HG02610 (cell line): Measurements from ENCODE around the gene CASS4.

Experiments
- ATAC-seq: cut with Tn5 transposase; IDR thresholded peaks from one replicate; pipeline ENCODE4 v1.9.1; 2021; ENCODE audit warnings: mild to moderate bottlenecking, moderate library complexity; ENCODE audit not compliant: unreplicated experiment

CASS4 gene

DNA sequence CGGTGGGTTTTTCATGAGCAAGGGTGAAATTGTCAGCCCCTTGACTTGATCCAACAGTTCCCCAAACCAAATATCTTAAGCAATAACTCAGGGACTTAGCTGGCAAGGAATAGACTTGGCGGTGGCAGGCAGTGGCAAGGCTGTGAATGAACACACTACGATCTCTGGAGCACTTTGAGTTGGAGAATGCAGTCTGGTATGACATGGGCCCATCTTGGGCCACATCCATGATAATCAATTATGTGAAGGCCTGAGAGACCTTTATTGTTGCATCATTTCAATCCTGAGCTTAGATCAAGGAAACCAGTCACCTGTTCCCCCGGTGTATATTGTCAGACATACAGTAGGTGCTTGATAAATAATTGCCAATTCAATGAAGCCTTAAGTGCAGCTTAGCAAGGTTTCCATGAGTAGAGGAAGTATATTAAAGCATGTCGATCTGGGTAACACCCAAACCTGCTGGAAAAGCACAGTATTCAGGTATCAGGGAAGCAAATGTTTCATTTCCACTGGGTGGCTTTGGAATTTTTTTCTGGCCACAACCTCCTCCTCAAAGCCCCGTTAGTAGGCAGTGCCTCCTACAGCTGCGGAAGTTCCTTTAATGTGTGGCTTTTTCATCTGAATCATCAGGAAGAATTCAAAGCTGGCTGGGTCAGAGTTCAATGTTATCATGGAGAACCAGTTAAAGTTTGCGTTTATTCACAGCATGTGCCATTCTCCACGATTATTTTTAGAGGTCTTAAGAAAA lies 10.2 kb downstream of the CASS4 start:
- ATAC-seq: no peak

DNA sequence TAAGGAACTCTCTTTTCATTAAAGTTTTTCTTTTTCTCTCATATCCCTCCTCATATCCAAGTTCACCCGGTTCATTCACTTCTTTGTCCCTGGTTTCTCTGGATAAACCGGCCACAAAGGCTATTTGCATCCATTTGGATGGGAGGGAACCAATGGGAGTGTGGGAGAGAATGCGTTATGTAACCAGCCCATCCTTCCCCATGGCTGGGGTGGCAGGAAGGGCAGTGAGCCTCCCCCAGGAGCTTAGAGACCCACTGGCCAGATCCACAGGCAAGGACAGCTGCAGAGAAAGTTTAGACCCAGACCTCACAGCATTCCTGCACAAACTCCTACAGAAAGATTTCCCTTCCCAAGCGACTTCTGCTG lies 10.7 kb downstream of the CASS4 start:
- no peak for ATAC-seq

DNA sequence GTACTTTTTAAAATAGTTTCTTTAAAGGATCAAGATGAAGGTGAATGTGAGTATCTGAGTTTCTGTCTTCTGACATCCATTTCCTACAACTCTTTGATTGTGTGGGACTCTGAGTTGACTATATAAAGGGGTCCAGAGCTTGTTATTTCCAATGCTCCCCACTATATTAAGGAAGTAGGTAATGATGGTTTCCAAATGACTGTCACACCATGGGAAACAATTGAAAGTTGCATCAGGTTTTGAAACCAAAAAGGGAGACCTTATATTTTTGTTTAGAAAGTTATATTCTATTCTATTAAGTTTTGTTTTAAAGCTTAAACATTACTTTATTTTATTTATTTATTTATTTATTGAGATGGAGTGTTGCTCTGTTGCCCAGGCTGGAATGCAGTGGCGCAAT lies 11.2 kb downstream of the CASS4 start:
- no peak for ATAC-seq

DNA sequence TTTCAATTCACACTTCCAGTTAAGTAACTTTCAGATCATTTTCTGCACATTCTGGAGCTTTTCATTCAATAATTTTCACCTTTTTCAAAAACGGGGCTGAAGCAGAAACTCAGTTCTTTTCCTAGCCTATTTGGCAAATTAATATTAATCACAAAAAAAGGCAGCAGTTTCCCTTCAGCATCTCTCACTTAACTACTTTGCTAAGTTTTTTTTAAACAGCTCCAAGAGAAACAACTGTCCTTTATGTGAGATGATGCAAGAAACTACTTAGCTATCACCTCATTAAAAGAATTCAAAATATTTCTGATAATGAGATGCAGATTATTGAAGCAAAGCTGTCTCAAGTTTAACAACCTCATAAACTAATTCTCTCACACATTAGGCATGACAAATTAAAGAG lies 11.8 kb downstream of the CASS4 start:
- no peak for ATAC-seq

DNA sequence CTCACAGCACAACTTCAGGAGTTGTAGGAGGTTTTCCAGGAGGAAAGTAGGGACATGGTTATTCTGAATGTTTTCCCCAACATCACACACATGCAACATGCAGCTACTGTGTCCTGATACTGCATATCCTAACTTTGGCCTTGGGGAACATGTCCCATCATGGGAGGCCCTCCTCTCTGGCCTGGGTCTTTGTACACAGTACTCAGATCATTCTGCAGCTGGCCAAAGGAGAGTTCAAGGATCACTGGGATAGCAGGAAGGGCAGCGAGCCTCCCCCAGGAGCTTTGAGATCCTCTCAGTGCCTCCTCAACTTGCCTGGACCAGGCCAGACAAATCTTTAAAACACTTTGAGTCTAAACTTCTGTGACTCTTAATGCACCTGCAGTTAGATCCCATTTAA lies 12.9 kb downstream of the CASS4 start:
- ATAC-seq: no peak

DNA sequence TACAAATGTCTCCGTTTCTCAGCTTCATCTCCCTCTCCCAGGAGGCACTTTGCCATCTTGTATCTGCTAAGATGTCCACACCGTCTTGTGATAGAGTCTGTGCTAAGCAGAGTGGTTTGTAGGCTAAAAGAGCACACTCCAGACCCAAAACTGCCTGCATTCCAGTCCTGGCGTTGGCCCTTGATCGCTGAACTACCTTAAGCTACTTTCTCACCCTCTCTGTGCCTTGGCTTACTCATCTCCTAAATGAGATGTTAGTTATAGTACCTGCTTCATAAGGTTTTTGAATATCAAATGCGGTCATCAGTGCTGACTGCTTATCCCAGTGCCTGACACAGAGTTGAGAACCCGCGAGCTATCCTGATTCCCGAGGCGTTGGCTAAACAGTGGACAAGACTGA lies 14.0 kb downstream of the CASS4 start:
- ATAC-seq: no peak

DNA sequence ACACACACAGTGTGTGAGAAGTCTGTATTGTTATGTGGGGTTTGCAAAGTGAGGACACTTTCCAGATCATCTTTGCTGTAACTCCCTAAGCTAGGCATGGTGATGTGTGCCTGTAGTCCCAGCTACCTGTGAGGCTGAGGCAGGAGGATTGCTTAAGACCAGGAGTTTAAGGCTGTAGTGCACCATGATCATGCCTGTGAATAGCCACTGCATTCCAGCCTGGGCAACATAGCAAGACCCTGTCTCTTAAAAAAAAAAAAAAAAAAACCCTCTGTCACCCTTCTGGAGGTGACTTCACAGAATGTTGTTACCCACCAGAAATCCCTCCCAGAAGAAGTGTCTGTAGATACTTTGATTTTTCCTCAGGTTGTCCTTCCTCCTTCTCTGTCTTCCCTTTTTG lies 14.9 kb downstream of the CASS4 start:
- ATAC-seq: no peak

DNA sequence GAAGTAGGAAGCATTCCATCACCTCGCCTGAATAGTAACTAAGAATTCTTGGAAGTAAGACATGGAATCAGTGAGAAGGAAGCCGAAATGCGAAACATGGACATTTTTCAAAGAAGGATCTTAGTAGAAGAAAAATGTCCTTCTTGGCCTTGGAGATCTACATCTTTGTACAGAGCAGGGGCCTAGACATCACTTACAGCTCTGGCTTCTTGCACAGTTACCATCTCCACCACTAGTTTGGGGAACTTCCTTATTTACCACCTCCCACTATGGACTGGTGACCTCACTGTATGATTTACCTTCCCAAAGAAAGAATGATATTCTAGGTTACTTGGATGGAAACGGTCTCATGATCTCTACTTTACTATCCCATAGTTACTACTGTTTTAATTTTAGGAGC lies 15.7 kb downstream of the CASS4 start:
- ATAC-seq: no peak

DNA sequence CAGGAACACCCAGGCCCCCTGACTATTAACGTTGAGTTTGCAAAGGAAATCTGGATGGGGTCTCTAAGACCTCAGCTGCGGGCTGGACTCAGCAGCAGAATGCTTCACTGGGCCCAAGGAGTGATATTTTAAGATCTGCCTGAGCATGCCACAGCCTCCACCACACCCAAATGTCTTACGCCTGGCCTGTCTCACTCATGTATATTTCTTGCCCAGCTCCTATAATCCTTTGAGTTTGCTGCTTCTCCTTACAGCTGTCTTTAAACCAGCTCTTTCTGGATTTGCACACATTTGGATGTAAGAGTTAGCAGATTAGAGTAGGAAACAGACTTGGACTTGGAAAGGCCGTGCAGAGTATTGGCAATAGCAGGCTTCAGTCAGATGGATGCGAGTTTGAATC lies 16.4 kb downstream of the CASS4 start:
- no peak for ATAC-seq

DNA sequence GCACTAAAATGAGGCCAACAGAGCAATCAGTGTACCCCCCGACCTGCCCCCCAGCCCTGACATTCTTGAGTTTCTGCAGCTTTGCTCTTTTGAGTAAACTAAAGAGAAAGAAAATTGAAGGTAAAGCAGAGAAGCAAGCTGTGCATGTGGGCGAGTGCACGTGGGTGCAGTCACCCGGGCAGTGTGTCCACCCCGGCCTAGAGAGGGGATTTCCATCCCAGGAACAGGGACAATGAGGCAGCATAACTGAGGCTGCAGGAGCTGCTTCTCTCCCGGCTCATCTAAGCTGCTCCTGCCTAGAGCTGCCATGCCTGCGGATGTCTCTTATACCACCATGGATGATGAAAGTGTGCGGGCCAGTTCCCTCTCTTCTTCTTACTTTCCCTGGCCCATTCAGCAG lies 16.8 kb downstream of the CASS4 start:
- no peak for ATAC-seq

DNA sequence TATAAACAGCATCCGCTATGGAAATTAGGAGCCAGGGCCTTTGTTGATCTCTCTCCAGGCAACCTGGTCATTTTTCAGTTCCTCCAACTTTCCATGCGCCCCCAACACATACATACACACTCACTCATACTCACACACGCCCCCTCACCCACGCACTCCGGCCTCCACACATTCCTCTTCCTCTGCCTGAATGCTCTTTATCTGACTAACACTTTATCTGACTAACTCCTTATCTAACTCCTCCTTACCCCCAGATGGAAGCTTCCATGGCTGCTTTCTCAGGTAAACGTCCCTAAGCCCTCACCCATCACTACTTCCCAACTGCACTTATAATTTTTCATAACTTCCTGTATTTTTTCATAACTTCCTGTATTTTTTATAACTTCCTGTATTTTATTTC lies 17.4 kb downstream of the CASS4 start:
- no peak for ATAC-seq

DNA sequence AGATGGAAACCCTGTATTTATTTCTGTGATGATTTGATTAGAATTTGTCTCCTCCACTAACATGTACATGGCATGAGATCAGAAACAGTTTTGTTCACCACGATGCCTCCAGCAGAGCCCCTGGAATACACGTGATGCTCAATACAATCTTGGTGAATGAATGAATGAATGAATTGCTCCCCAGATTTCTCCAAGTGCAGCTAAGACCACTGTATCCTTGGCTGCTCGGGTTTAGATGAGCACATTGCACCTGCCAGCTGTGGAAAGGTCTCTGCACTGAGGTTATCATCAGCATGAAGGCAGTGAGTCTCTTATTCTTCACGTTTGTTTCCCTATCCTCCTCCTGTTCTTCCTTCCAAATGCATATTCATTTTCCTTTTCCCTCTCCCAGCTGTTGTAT lies 17.9 kb downstream of the CASS4 start:
- no peak for ATAC-seq

DNA sequence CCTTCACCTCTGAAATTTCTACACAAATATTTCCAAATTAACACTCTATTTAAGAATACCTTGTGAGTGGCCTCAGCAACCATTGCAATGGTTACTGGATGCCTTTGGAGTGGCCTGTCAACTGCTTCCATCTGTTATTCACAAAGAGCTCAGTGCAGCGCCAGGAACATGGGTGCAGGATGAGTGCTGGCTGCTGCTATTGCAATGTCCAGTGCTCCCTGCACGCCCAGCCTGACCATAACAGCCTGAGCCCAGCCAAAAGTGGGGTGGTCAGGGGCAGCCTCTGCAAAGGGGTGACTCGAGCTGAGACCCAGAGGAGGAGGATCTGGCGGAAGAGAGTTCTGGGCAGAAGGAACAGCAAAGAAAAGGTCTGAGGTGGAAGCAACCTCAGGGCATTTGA lies 18.4 kb downstream of the CASS4 start:
- ATAC-seq: no peak

DNA sequence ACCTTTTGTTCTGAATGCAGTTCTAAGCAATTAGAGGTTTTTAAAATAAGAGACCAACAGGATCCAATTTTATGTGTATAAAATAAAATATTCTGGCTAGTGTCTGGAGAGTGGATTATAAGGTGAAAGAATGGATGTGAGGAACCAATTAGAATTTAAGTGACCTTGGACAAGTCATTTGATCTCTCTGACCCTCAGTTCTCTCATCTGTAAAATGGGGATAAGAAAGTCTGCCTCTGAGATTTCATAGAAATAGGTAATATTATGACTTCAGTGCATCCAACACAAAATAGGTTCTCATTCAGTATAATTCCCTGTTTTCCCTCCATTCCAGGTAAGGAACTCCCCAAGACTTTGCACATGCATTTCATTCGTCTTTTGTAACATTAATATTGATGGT lies 18.9 kb downstream of the CASS4 start:
- ATAC-seq: no peak

DNA sequence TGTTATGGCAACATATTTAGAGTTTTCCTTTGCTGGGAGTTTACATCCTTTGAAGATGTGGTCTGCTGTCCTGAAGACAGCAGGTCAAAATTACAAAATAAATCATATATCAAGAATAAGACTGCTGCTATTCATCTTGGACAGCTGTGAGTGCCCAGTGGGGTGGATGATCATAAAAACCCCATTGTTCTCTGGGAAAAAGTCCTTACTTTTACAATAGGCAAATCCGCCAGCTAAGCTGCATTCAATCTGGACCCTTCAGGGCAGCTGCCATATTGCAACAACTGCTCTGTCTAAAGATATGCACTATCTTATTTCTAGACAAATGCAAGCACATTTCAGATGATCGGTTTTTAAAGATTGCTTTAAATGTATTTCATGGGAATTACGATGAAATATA lies 19.4 kb downstream of the CASS4 start:
- no peak for ATAC-seq

DNA sequence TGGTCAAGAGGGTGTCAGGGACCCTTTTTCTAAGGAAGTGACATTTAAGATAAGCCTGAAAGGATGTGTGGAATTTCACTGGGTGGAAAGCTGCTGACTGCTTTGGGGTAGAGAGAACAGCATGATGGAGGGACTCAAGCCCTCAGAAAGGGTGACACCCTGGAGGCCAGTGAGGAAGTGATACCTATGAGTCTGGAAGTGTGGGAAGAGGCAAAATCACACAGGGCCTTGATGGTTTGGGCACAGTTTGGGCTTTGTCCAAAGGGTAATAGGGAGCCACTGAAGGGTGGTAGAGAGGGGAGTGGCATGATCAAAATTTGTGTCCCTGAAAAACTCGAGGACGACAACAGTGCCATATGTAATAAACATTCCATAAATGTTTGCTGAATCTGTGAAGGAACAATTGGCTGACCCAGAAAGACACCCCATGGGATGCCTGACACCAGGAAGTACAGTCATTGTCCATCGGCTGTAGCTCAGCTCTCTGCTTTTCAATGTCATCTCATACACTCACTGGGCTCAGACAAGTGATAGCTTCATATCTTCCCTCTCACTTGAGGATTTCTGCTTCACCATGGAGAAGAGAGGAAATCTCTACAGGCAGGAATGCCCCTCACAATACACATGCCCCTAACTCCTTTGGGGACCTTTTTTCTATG lies 21.3 kb downstream of the CASS4 start:
- ATAC-seq: no peak

DNA sequence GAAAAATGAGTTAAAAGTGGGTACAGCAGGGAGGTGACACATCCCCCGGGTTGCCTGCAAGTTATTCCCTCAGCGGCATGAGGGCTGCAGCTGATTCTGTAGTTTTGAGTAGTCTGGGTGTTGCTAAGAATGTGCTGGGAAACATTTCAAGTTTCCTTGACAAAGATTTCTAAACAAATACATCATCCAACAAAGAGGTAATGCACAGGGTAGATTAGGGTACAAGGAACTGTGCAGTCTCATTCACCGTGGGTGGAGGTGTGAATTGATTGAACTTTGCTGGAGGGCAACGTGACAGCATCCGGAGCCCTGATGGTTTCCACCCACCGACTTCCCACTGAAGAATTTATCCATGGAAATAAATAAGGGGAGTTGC lies 21.8 kb downstream of the CASS4 start:
- ATAC-seq: no peak

DNA sequence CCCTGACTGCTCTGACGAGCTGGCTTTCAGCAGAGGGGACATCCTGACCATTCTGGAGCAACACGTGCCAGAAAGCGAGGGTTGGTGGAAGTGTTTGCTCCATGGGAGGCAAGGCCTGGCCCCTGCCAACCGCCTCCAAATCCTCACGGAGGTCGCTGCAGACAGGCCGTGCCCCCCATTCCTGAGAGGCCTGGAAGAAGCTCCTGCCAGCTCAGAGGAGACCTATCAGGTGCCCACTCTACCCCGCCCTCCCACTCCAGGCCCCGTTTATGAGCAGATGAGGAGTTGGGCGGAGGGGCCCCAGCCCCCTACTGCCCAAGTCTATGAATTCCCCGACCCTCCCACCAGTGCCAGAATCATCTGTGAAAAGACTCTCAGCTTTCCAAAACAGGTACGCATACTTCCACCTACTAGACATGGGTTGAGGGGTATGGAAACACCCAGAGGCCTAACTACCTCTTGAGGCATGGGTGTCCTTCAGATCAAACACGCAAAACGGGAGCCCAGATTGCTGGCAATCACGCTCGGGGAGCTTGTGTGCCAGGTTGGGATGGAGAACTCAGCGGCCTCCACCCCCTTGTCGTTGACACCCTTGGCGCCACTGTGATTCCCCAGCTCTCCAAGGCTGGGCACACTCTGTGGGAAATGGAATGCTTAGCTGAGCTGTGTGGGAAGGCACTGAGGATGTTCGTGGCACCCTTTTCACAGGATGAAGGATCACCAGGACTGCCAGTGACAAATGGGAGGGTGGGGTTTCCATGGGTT lies 25.3 kb downstream of the CASS4 start:
- ATAC-seq: no peak

DNA sequence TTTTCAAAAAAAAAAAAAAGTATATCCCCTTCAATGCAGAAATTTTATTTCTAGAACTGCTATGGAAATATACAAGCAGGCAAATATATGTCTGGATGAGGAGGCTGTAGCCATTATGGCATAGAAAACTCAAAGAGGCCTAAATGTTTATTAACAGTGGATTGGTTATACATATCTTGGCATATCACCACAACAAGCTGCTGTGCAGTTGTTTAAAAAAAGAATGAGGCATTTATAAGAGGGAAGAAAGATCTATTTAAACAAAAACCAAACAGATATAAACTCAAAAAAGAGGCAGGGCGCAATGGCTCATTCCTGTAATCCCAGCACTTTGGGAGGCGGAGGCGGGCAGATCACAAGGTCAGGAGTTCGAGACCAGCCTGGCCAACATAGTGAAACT lies 26.2 kb downstream of the CASS4 start:
- ATAC-seq: no peak

DNA sequence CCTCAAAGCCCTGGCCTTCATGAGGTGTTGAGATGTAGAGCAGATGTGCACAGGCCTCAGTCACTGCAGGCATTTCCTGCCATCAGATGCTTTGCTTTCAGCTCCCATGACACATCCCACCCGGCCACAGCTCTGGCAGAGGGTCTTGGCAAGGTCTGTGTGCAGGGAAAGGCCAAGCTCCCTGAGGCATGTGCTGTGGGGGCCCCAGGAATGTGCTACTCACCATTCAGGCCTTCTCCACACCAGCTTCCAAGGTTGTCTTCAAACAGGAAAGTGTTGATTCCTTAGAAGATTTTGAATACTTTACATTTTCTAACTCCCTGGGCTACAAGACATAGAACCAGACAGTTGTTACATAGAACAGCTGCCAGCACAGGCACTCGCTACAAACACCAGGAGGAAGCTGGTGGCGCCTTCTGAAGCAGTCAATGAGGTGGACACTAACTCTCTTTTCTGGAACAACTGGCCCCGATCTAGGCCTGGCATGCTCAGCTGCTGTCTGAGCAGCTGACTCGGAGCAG lies 27.8 kb downstream of the CASS4 start:
- ATAC-seq: no peak

DNA sequence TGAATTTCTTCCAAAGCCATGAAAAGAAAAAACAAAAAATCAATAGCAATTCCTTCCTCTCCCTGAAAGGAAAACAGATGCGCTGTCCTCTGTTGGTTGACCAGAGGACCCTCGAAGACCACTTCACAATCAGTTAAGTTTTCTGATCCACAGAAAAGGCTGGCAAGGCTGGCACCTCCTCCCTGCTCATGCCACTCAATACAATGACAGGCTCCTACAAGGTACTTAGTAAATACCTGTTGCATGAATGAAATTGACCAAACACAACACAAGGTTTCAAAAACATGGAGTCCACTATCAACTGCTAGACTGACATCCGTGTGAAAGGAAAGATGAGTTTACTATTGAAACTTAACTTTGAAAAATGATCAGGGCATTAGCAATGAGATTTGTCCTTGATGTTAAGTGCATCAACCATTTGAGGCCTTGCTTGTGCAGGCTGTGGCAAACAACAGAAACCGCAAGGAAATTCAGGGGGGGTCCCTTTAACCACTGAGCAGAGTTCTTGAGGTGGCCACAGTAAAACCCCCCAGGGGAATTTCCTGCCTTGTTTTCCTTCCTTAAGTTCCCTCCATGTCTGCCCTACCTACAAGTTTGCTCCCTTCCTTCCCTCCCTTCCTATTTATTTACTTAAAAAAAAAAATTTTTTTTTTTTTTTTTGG lies 28.4 kb downstream of the CASS4 start:
- peak; percentile 79 for ATAC-seq
